ENCODE results near the gene MS4A12.
"Not testable (repeated sequence)": the region's sequence is repeated elsewhere in the genome, so short reads cannot be mapped to it uniquely, and the experiment has no call there.

MS4A12 gene, protein sequence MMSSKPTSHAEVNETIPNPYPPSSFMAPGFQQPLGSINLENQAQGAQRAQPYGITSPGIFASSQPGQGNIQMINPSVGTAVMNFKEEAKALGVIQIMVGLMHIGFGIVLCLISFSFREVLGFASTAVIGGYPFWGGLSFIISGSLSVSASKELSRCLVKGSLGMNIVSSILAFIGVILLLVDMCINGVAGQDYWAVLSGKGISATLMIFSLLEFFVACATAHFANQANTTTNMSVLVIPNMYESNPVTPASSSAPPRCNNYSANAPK

DNA sequence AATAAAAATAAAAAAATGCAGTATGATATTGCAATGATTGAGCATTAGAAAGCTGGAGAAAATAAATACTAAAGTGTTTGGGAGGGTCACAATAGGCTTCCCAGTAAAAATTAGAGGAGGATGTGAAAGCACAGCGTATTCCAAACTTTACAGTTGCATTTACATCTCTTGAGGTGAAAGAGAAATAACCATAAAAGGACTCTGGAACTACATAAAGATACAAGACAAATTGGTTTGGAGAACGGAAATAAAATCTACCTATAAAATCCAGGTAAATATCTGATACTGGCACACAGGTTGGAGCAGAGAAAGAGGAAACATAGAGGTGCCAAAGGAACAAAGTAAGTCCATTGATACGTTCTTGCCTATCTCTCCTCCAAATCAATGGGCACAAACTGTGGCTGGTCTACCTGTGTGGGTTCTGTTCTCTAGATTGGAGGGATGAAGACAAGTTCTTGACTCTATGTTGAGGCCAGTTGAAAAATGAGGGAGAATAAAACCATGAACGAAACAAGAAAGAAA, at the start of gene MS4A12:
Gene MS4A12 (plus strand): TSS at position 291 of the 522 bp plus-strand sequence. CDS start 4,541 bp downstream, outside the sequence.
- DNase-seq: no peak

DNA sequence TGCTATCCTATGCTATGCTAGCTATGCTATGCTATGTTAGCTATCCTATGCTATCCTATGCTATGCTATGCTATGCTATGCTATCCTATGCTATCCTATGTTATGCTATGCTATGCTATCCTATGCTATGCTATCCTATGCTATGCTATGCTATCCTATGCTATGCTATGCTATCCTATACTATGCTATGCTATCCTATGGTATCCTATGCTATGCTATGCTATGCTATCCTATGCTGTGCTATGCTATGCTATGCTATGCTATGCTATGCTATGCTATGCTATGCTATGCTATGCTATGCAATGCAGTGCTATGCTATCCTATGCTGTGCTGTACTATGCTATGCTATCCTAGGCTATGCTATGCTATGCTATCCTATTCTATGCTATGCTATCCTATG, 45.5 kb upstream of the MS4A12 start:
- no peak for DNase-seq

DNA sequence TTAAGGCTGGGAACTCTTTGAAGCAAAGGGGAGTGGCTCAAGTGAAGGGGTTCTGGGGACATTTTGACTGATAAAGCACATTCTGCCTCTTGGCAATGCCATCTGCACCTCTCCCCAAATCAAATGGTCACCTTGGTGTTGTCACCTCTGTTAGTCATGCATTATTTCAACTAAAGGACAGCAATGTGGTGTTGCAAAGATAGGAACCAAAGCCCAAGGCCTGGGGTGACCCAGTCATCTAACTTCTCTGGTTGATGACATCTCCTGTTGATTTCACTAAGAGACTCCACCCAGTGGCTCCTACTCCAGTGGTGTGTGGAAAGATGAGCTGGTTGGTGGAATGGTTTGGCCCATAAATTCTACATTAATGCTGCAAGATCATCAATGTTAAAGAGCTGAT, 44.7 kb upstream of the MS4A12 start:
- DNase-seq: no peak

DNA sequence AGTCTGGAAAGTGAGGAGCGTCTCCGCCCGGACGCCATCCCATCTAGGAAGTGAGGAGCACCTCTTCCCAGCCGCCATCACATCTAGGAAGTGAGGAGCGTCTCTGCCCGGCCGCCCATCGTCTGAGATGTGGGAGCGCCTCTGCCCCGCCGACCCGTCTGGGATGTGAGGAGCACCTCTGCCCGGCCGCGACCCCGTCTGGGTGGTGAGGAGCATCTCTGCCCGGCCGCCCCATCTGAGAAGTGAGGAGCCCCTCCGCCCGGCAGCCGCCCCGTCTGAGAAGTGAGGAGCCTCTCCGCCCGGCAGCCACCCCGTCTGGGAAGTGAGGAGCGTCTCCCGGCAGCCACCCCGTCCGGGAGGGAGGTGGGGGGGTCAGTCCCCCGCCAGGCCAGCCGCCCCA, 41.4 kb upstream of the MS4A12 start:
- DNase-seq: not testable (repeated sequence)

DNA sequence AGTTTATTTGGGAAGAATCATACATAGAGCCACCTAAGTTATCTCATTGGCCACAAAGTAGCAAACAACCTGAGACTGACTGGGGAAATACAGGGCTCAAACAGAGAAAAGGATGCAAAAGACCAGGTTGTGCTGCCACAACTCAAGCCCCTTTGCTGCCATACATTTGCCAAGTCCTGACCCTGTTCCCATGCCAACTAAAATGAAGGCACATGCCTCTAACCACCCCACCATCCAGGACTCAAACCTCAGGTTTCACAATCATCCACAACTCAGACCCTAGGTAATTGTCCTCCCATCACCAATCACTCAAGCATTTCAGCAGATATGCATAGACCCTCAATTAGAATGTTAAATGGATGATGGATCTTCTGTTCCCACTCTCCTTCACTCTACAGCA, 38.4 kb upstream of the MS4A12 start:
- no peak for DNase-seq

DNA sequence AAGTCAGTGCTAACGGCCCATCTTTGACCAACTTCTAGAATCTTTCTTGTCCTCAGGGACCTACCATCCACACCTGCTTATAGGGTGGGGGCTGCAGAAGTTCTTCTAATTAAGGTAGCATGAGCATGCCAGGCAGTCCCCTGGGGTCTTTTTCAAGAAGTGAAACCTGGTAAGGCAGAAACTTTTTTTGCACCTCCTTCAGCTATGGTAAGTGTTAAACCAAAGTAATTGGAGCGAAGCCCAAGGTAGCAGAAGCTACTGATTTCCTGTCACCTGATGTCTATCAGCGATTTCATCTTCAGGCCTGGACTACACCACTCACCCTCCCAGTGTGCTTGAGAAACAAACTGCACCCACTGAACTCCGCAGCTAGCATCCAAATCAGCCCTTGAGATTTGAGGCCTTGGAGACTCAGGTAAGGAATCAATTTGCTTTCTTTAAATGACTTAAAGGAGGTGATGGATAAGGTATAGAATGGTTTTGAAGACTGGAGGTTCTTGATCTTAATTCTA, 37.0 kb upstream of the MS4A12 start, which contains the start of gene MS4A1:
Gene MS4A1 (plus strand): TSS at position 317 of the 512 bp plus-strand sequence. CDS start 6,528 bp downstream, outside the sequence.
- no peak for DNase-seq

DNA sequence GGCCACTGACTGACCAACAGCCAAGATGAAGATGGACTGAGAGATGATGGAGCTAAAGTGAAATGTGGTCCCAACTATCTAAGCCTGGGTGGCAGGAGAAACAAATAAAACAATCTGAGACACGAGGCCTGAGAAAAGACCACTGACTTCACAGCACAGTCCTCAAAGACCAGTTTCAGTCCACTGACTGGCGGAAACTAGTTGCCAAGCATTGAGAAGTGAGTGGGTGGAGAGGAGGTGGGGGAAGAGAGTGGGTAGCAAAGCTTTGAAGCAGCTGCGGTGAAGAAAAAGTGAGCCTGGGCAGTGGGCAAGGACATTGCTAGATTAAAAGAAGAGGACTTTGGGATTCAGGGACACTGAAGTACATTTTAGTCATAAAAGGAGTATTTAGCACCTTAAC, 35.0 kb upstream of the MS4A12 start:
- no peak for DNase-seq

DNA sequence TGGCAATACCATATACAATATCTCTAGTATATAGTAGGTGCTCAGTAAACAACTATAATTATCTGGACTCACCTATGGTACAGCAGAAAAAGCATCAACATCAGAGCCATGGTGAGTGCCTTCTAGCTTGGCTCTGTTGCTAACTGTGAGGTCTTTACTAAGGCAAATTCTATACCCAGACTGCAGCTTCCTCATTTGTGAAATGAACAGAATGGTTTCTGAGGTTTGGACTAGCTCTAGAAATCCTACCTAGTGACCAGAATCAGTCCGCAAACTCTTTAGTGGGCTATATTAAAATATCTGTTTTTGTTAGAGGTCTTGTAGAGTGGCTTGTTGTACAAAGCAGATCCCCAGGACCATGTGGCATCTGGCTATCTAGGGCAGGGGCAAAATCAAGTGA, 33.2 kb upstream of the MS4A12 start:
- no peak for DNase-seq

DNA sequence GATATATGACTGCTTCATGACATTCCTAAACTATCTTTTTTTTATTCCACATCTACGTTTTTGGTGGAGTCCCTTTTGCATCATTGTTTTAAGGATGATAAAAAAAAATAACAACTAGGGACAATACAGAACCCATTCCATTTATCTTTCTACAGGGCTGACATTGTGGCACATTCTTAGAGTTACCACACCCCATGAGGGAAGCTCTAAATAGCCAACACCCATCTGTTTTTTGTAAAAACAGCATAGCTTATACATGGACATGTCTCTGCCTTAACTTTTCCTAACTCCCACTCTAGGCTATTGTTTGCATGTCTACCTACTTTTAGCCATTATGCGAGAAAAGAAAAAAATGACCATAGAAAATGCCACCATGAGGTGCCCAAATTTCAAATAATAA, 23.7 kb upstream of the MS4A12 start:
- no peak for DNase-seq

DNA sequence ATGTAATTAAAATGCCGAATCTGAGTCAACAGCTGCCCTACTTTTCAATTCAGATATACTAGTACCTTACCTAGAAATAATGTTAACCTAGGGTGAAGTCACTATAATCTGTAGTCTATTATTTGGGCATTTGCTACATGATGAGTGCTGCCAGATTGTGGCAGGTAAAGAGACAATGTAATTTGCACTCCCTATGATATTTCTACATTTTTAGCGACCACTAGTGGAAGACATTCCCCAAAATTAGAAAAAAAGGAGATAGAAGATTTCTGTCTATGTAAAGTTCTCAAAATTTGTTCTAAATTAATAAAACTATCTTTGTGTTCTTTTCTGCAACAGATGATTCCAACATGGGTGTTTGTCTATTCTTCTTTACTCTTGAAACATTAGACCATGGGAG, 22.9 kb upstream of the MS4A12 start:
- no peak for DNase-seq

DNA sequence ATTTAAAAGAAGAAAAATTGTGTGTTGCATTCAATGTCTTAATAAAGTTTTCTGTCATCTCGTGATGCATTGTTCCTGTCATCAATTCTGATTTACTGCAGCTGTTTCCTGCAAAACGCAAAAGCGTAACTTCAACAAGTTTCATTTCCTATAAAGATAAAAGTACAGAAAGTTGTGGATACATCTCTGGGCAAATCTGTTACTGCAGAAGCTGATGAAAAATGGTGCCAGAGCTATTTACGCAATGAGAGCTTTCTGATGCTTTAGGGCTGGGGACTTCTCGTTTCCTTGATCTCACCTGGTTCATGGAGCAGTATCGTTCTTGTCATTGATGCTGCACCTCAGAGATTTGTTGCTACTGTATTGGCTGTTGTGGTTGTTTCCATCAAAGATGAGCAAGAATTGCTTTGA, 15.5 kb upstream of the MS4A12 start:
- DNase-seq: no peak

DNA sequence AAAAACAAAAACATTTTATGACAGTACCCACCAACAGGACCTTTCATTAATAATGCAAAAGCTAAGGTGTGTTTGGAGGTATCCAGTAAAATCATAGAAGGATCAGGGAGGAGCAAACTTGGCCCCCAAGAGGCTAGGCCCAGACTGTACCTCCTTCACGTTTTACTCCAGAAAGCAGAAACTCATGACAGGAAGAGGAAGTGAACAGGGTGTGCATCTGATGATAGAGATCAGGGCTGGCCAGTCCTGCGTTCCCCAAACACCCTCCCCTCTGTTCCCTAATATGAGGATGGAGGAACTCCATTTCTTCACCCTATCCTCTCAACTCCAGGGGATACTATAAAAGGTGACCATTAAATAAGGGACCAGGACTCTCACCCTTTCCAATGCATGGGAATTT, 10.2 kb upstream of the MS4A12 start:
- no peak for DNase-seq

DNA sequence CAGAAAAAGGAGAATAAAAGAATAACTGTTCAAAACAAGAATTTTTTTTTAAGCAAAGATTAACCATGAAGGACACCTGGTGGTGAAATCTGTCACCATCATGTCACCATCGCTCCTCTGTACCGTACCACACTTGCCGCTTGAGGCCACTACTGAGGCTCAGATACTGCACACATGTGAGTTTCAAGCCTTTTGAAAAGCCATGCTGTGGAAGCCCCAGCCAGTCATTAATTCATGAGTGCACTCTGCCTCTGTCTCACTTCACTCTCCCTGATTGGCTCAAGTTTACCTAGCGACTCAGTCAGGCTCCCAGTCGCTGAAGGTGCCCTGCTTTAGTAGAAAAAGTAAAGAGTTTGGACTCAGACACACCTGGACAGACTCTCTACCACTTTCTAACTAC, 6.6 kb upstream of the MS4A12 start:
- DNase-seq: peak; percentile 23

DNA sequence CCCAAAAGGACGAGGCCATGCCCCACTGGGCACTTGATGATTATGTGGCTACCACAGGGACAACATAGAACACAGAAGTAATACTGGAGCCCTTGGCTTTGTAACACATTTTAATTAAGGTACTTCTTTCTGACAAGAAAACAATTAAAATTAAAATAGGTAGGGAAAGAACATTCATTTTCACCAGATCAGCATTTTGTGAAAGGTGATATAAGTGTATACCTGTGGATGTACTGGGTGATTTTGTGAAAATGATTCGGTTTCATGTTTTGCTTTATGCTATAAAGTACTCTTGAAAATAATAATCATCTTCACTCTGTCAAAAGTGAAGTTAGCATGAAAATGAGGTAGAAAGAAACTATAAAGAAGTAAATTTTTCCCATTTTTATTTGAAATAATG, 876 bp downstream of the MS4A12 start:
- DNase-seq: no peak

DNA sequence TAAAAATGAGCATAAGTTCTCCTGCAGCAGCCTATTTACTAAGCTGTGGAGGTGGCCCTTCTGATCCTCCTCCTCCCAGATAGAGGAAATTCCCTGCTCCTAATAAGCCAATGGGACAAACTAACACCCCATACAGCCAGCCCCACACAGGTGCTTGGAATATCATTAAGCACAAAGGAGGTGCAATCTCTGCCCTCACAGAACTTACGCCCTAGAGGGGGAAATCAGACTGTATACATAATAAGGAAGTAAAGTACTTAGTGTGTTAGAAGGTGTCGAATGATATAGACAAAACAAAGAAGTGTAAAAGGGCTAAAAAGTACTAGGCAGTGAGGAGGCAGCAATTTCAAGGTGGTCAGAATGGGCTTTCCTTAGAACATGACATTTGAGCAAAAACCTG, 5.8 kb downstream of the MS4A12 start:
- DNase-seq: no peak

DNA sequence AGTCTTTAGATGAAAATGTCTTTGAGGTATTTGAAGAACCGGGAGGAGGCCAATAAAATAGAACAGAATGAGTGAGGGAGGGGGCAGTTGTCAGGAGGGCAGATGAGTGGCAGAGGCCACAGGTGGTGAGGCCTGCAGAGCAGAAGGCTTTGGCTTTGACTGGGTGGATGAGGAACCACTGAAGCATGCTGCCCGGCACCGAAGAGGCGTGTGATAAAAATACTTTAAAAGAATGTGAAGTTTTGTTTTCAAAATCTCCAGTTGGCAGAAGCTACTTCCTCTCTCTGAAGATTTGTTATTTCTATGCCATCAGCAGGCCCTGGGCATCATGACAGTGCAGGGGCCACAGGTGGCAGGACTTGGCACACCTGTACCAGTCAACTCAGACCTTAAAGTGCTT, 6.3 kb downstream of the MS4A12 start:
- DNase-seq: peak; percentile 9

DNA sequence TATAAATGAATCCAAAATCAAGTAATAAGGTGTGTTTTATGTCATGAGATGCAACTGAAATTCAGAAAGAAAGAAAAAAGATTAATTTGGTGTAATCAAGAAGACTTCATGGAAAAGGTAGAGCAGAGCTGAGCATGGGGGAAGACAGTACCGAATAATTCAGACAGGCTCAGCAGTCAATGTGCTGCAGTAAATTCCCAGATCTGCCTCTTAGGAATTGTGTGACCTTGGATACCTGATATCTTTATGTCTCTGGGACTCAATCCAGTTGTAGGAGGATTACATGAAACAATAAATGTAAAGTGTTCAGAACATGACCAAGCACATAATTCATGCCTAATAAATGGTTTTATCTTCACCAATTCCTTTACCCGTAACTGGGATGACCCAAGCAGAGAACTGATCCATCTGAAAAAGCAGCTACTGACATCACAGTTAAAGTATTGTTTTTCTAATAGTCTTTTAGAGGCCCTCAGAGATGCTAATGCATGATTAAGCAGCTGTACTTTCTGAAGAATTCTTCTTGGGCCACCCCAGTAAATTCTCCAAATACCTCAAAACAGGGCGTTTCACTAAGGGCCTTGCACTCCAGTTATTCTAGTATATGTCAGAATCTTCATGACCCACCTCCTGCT, 7.8 kb downstream of the MS4A12 start:
- no peak for DNase-seq

DNA sequence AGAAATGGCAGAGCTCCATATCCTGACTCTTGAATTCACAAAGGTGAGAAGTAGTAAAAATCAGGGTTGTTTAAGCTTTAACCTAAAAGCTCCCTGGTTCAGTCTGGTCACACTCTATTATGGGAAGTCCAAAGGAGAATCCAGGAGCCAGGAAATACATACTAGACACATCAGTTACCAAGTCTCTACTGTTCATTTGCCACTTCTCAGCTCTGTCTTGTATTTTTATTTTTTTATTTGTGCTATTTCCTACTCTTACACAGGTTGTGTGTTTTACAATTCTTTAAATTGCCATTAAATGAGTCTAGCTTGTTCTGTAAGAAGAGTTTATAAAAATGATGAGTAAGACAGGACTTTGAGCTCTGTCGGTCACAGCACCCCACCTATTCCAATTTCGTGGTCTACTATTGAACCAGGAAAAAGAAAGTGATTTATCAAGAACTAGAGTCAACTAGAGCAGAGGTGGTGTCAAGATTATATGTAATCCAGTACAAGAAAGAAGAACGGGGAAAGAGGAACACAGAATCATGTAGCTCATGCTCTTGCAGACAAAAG, 9.7 kb downstream of the MS4A12 start:
- DNase-seq: no peak

DNA sequence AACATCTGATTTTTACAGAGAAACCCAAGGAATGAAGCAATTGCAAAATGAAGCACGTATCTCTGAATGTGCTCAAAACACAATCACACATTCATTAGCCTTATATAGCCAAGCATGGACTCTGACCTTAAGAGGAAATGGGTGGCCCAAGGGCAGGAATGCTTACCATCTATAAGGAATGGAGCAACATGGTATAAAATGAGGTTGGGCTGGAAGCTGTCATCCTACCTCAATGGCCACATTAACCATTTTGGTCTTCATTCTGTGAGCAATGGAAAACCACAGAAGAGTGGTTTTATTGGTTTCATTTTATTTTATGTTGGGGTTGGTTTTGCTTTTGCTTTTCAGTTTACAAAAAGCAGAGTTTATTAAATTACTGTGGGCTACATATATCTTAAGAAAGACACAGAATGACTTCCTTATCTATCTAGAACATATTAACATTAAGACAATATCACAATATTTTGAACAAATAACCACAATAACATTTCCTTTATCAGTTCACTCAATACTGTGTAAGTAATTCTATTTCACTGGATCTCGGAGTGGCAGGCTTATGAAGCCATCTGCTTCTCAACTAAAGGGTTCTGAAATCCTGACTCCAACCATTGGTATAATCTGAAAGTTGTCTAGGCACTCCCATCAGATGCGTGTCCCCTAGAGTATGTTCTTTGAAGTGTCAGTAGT, 11.8 kb downstream of the MS4A12 start:
- peak; percentile 19 for DNase-seq

DNA sequence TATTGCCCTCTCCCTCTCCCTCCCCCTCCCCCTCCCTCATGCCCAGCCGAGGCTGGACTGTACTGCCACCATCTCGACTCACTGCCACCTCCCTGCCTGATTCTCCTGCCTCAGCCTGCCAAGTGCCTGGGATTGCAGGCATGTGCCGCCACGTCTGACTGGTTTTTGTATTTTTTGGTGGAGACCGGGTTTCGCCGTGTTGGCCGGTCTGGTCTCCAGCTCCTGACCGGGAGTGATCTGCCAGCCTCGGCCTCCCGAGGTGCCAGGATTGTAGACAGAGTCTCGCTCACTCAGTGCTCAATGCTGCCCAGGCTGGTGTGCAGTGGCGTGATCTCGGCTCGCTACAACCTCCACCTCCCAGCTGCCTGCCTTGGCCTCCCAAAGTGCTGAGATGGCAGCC, 17.0 kb downstream of the MS4A12 start:
- DNase-seq: not testable (repeated sequence)

DNA sequence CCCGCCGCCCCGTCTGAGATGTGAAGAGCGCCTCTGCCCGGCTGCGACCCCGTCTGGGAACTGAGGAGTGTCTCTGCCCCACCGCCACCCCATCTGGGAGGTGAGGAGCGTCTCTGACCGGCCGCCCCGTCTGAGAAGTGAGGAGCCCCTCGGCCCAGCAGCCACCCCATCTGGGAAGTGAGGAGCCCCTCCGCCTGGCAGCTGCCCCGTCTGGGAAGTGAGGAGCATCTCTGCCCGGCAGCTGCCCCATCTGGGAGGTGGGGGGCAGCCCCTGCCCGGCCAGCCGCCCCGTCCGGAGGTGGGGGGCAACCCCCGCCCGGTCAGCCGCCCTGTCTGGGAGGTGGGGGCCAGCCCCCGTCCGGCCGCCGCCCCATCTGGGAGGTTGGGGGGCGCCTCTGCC, 17.6 kb downstream of the MS4A12 start:
- DNase-seq: not testable (repeated sequence)

DNA sequence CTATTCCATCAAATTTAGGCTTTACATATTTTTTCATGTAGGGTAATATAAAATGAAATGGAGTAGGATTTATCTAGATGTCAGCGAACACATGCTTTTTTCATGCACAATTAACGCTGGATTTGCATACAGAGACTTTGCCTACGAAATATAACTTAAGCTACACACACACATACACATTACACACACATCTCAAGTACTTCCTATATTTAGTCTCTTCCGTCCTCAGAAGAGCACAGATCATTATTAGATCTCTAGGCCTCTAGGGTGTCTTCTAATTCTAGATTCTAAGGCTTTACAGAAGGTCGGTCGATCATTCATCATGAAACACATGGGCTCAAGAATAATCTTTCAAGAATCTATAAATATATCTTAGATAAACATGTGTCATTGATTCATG, 18.8 kb downstream of the MS4A12 start:
- DNase-seq: no peak

DNA sequence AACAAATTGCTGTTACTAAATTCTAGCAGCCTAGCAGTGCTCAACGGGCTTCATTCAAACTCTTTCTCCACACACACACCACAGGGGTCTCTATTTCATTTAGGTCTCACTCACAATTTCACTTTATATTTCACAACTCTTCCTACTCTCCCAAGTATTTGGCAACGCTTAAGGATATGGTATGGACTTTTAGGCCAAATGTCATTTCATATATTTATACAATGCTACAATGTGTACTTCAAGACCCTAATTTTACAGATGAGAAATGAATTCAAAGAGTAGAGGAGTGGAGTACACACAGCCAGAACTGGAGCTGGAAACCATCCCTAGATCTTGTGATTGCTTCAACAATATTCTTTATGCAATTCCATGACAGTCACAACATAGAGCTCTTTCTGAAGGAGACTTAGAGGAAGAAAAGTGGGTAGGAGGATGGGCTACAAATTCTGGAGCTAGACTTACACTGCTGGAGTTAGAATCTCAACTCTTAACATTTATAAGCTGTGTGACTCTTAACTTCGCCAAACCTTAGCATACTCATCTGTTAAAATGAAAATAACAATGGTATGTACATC, 20.2 kb downstream of the MS4A12 start:
- DNase-seq: no peak
